Measurements from ENCODE around the gene BASP1.

The BASP1 gene

DNA sequence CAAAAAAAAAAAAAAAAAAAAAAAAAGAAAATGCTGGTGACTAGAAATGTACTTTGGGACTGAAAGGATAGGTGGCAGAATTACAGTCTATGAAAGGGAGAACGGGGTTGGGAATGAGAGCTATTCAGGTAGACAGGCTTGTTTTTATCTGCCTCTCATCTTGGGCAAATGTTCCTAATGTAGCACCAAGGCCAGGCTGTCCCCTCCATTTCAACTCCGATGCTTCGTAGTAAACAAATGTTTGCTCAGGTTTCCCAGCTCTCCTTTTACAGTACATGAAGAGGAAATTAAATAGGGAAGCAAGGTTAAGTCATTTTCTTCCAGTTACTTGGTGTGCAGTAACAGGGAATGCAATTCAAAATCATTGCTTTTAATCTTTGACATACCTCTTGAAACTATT is 4.4 kb upstream of the BASP1 start:
- TF ChIP-seq, protein P1, sequence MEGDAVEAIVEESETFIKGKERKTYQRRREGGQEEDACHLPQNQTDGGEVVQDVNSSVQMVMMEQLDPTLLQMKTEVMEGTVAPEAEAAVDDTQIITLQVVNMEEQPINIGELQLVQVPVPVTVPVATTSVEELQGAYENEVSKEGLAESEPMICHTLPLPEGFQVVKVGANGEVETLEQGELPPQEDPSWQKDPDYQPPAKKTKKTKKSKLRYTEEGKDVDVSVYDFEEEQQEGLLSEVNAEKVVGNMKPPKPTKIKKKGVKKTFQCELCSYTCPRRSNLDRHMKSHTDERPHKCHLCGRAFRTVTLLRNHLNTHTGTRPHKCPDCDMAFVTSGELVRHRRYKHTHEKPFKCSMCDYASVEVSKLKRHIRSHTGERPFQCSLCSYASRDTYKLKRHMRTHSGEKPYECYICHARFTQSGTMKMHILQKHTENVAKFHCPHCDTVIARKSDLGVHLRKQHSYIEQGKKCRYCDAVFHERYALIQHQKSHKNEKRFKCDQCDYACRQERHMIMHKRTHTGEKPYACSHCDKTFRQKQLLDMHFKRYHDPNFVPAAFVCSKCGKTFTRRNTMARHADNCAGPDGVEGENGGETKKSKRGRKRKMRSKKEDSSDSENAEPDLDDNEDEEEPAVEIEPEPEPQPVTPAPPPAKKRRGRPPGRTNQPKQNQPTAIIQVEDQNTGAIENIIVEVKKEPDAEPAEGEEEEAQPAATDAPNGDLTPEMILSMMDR (IDR thresholded peaks at IDR 0.05), result no peak
- Mint-ChIP-seq H3K36me3 (ENCODE audit: low read depth) (peaks cover 5% of the 10 kb centered on the region), H3K9me3 (peaks cover 4% of the 10 kb centered on the region), H3K4me1 (peaks cover 4% of the 10 kb centered on the region), H3K27ac (no peak overlapping the region), H3K4me3 (no peak overlapping the region), H3K27me3 (ENCODE audit: low read depth, poor library complexity) (peaks cover 18% of the 10 kb centered on the region)
- no peak for DNase-seq

DNA sequence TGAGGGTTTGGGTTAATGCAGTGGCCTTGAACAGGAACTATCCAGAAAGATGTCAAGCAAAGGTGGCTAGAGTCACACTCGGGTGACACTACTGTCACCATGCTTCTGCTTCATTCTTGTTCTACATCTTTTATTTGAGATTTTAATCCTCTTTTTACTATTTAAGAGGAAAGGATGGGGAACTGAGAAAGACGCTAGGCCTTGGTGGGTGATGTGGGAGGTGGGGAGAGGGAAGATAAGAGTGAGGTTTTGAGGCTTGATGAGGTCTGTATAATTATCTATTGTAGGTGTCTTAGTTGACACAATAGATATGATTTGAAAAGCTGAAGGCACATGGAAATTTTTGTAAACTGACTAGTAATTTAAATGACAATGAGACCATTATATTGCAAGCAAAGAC is 3.5 kb upstream of the BASP1 start:
- Mint-ChIP-seq H3K9me3 (peaks cover 3% of the 10 kb centered on the region), H3K27me3 (ENCODE audit: low read depth, poor library complexity) (peaks cover 17% of the 10 kb centered on the region), H3K4me1 (peaks cover 7% of the 10 kb centered on the region), H3K4me3 (no peak overlapping the region), H3K36me3 (ENCODE audit: low read depth) (peaks cover 4% of the 10 kb centered on the region), H3K27ac (no peak overlapping the region)
- no peak for DNase-seq
- TF ChIP-seq, protein P1 (IDR thresholded peaks at IDR 0.05), result no peak

DNA sequence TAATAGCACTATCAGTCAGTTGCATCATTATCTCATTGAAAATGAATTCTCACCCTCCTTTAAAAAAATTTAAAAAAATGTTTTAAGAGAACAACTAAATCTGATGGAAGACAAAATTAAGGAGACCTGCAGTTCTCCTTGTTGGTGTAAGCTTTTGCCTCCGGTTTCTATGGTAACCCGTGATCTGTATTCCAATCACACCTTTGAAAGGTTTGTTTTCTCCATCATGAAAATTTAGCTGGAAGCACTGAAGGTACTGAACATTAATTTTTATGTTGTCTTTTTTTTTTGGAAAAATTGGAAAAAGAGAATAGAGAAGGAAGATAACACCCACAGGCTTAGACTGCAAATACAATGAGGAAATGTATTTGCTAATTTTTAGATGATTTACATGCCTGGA is 2.5 kb upstream of the BASP1 start:
- Mint-ChIP-seq H3K4me1 (peaks cover 16% of the 10 kb centered on the region), H3K4me3 (no peak overlapping the region), H3K9me3 (no peaks in the 10 kb centered on the region), H3K27ac (no peak overlapping the region), H3K36me3 (ENCODE audit: low read depth) (peaks cover 8% of the 10 kb centered on the region), H3K27me3 (ENCODE audit: low read depth, poor library complexity) (peaks cover 14% of the 10 kb centered on the region)
- TF ChIP-seq, protein P1 (IDR thresholded peaks at IDR 0.05), result no peak
- DNase-seq, result no peak

DNA sequence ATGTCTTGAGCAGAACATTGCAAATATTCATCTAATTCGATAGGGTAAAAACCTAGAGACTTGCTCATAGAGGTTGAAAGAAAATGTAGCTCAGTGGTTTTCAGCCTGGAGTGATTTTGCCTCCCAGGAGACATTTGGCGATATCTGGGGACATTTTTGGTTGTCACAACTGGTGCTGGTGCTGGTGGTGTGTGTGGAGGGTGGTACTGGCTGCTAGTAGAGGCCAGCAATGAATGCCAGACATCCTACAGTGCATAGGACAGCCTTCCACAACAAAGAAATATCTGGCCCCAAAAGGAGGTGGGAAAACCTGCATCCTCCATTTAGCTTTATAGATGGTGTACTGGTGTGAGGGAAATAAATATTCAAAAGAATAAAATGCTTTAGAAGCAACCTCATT is 2.1 kb upstream of the BASP1 start:
- no peaks in the 10 kb centered on the region for H3K9me3 Mint-ChIP-seq
- TF ChIP-seq, protein P1 (IDR thresholded peaks at IDR 0.05), result no peak
- peaks cover 21% of the 10 kb centered on the region for H3K4me1 Mint-ChIP-seq
- peaks cover 14% of the 10 kb centered on the region for H3K27me3 Mint-ChIP-seq (ENCODE audit: low read depth, poor library complexity)
- no peak for DNase-seq
- H3K36me3 Mint-ChIP-seq (ENCODE audit: low read depth), result peaks cover 9% of the 10 kb centered on the region
- no peak overlapping the region for H3K4me3 Mint-ChIP-seq
- no peak overlapping the region for H3K27ac Mint-ChIP-seq

DNA sequence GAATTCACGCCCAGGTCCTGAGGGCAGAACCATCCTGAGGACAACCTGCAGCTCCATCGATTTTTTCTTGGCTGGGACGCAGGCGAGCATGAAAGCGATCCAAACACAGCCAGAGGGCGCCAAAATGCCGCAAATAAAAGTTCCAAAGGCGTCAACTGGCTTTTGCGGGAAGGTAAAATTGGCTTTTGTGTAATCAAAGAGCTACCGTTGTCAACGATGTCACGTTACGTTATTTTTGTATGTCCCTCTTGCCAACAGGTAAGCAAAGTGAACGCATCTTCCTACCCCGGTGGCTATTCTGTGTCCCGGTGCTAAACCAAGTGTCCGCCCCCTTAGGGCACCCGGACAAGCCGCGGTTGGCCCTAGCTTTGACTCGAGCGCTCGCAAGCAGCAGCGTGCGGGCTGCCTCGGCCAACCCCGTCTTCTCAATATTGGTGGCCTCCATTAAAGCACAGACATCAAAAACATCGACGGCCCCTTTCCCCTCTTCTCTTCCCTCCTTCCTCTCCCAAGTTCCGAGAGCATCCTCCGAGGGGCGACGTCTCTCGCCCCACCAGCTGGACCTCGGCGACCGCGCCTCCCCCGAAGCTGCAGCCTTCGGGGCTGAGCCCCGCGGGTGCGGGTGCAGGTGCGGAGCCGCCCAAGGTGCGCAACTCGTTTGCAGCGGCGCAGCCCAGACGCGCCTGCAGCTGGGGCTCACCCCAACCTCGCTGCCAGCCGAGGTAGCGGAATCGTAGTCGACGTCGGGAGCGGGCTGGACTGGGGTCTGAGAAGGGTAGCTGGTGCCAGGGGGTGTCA is 1.1 kb upstream of the BASP1 start:
- H3K4me1 Mint-ChIP-seq, result peaks cover 28% of the 10 kb centered on the region
- peak overlapping the region; percentile 95 for H3K4me3 Mint-ChIP-seq
- peak; percentile 78 for DNase-seq
- TF ChIP-seq, protein P1 (IDR thresholded peaks at IDR 0.05), result peak; percentile 70
- H3K36me3 Mint-ChIP-seq (ENCODE audit: low read depth), result peaks cover 9% of the 10 kb centered on the region
- peaks cover 11% of the 10 kb centered on the region for H3K27me3 Mint-ChIP-seq (ENCODE audit: low read depth, poor library complexity)
- H3K9me3 Mint-ChIP-seq, result no peaks in the 10 kb centered on the region
- H3K27ac Mint-ChIP-seq, result peak overlapping the region; percentile 50

DNA sequence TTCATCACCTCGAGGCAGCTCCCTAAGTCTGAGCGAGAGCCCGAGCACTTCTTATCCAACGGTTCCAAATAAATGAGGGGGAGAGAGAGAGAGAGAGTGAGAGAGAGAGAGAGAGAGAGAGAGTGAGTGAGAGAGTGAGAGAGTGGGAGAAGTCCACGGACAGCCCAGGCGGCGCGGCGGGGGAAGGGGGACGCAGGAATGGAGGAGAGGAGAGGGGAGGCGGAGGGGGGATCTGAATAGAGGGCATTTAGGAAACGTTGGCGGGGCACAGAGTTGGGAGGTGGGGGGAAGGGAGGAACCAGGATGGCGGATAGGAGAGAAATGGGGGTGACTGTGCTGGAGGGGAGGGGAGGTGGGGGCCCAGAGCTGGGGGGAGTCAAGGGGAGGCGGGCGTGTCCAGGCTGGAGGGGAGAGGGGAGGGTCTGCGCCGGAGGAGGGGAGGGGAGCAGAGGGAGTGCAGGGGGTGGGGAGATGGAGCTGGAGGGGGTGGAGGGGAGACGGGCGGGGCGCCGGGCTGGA is 398 bp upstream of the BASP1 start:
- H3K36me3 Mint-ChIP-seq (ENCODE audit: low read depth), result peaks cover 9% of the 10 kb centered on the region
- peak overlapping the region; percentile 47 for H3K27ac Mint-ChIP-seq
- peak; percentile 74 for DNase-seq
- peak overlapping the region; percentile 95 for H3K4me3 Mint-ChIP-seq
- H3K27me3 Mint-ChIP-seq (ENCODE audit: low read depth, poor library complexity), result peaks cover 11% of the 10 kb centered on the region
- TF ChIP-seq, protein P1 (IDR thresholded peaks at IDR 0.05), result no peak
- peaks cover 35% of the 10 kb centered on the region for H3K4me1 Mint-ChIP-seq
- H3K9me3 Mint-ChIP-seq, result no peaks in the 10 kb centered on the region

Measured in nephron progenitor cell (in vitro differentiated cells).